ENCODE results near the gene F12. TPM values are rescaled to one million over a fixed set of nuclear protein-coding genes. Genes with fewer than 3 reads are reported as not detected.

Gene F12
- polyA plus RNA-seq, 1 donor from 2014 or later = 0.78 TPM

DNA sequence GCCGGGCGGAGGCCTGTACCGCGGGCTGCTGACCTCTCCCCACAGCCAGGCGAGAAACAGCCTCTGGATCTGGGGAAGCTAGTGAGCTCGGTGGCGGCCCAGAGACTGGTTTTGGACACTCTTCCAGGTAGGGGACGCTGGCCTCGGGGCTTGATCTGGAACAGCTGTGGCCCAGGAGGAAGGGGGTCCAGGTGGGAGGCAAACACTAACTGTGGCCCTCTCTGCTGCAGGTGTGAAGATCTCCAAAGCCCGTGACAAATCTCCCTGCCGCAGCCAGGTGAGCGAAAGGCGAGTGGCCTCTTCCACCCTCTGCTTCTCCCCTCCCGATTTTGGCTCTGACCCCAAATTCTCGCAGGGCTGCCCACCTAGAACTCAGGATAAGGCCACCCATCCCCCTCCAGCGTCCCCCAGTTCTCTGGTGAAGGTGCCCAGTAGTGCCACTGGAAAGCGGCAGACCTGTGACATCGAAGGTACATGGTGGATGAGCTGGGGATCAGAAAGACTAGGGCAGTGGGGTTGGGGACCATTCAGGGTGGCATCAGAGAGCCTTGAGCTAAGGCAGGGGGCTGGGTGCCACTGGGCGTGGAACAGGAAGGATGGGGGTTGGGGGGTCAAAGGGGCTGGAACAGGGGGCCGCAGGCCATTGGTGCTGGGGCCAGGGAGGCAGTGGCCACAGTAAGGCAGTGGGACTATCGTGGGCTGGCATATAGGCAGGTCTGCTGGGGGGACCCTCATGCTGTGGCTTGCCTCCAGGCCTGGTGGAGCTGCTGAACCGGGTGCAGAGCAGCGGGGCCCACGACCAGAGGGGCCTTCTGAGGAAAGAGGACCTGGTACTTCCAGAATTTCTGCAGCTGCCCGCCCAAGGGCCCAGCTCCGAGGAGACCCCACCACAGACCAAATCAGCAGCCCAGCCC, 38.0 kb downstream of the F12 start:
- Mint-ChIP-seq H3K27ac (peak overlapping the region in 1 of 3 donors; percentile 91), H3K36me3 (peaks cover 7% of the 10 kb centered on the region), H3K4me3 (peak overlapping the region in 1 of 4 donors; percentile 65), H3K27me3 (no peaks in the 10 kb centered on the region), H3K9me3 (no peaks in the 10 kb centered on the region), H3K4me1 (peaks cover 8 to 52% (median 23%) of the 10 kb centered on the region in 3 donors)

DNA sequence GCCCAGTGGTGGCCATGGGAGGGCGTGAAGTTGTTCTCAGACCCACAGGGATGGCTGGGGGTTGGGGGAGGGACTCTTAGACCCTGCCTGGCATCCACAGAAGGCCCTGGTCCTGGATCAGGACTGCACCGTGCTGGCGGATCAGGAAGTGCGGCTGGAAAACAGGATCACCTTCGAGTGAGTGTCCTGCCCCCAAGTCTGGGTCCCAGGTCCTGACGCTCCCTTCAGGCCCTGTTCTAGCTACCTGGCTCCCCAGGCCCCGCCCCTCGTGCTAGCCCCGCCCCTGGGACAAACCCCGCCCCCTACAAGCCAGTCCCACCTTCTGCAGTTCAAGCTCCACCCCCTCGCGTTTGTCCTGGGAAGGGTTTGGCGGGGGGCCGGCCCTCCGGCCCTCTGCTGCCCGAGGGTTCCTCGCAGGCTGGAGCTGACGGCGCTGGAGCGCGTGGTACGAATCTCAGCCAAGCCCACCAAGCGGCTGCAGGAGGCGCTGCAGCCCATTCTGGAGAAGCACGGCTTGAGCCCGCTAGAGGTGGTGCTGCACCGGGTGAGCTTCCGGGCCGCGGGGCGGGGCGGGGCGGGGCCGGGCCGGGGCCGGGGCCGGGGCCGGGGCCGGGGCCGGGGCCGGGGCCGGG, 38.8 kb downstream of the F12 start:
- Mint-ChIP-seq H3K9me3 (no peaks in the 10 kb centered on the region), H3K4me1 (peaks cover 8 to 47% (median 26%) of the 10 kb centered on the region in 3 donors), H3K36me3 (peaks cover 7% of the 10 kb centered on the region), H3K4me3 (no peak overlapping the region), H3K27me3 (no peaks in the 10 kb centered on the region), H3K27ac (no peak overlapping the region)

DNA sequence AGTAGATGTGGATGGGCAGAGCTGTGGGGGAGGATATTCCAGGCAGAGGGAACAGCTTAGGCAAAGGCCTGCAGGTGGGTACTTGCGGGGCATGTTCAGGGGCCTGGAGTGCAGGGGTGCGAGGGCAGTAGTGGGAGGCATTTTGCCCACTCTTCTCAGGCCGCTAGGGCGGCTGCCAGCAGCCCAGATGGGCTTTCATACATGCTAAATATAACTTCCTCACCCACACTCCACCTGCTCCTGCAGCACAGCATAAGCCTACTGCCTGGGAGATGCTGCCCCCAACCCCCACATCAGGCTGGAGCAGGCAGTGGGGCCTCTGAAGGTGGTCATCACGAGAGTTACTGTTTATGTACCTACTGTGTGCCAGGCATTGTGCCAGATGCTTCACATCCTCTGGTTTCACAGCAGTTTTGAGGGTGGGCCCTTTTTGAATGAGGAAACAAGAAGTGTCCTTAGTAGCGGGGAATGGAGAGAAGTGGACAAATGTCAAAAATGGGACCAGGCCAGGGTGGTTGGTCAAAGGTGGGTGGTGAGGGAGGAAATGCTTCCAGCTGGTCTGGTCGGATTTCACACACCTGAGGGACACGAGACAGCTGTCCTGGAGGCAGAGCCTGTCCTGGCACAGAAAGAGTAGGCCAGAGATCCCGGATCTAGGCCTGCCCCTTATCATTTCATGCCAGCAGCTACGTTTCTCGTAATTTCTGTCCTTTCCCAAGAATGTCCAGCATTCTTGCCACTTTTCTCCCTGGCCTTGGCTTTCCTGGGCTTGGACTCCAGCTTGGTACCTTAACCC, 39.5 kb downstream of the F12 start:
- H3K27ac Mint-ChIP-seq = peak overlapping the region in 2 of 3 donors; percentile 68 to 71
- H3K4me1 Mint-ChIP-seq = peaks cover 8 to 39% (median 25%) of the 10 kb centered on the region in 3 donors
- H3K27me3 Mint-ChIP-seq = no peaks in the 10 kb centered on the region
- peak overlapping the region in 3 of 4 donors; percentile 28 to 32 (median 28) for H3K4me3 Mint-ChIP-seq
- H3K36me3 Mint-ChIP-seq = peaks cover 7% of the 10 kb centered on the region
- H3K9me3 Mint-ChIP-seq = no peaks in the 10 kb centered on the region

DNA sequence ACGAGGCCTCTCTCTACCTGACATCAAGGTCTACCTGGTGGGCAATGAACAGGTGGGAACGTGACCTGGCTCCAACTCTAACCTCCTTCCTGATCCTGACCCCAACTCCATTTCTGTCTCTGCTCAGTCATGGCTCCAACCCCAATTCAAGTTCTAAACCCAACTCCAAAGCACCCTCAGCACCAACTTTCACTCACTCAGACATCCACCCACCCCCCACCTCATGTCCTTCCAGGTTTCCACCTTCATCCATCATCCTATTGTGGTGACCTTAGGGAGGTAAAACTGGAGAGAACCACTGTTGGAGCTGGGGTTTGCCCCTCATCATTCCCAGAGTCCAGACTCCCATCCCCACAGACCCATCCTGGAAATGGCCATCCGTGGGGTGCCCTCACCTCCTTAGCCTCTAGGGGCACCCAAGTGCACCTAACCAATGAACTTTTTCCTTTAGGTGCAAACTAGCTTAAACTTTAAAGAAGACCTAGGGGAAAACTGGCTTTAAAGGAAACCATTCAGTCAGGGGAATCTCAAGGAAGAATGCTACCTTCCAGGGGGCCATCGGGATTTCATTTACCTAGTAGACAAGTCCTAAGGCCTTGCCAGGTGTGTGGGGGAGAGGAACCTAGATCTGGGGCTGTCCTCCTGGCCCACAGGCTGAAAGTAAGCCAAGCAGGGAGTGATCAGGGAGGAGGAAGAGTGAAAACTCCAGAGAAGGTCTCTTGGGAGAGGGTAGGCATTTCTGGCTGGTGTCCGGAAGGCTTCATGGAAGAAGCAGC, 40.3 kb downstream of the F12 start:
- peaks cover 7% of the 10 kb centered on the region for H3K36me3 Mint-ChIP-seq
- H3K27ac Mint-ChIP-seq = peak overlapping the region; percentile 68 to 89 (median 71)
- no peaks in the 10 kb centered on the region for H3K27me3 Mint-ChIP-seq
- H3K9me3 Mint-ChIP-seq = no peaks in the 10 kb centered on the region
- H3K4me1 Mint-ChIP-seq = peaks cover 8 to 39% (median 26%) of the 10 kb centered on the region in 3 donors
- peak overlapping the region in 2 of 4 donors; percentile 28 to 51 for H3K4me3 Mint-ChIP-seq

DNA sequence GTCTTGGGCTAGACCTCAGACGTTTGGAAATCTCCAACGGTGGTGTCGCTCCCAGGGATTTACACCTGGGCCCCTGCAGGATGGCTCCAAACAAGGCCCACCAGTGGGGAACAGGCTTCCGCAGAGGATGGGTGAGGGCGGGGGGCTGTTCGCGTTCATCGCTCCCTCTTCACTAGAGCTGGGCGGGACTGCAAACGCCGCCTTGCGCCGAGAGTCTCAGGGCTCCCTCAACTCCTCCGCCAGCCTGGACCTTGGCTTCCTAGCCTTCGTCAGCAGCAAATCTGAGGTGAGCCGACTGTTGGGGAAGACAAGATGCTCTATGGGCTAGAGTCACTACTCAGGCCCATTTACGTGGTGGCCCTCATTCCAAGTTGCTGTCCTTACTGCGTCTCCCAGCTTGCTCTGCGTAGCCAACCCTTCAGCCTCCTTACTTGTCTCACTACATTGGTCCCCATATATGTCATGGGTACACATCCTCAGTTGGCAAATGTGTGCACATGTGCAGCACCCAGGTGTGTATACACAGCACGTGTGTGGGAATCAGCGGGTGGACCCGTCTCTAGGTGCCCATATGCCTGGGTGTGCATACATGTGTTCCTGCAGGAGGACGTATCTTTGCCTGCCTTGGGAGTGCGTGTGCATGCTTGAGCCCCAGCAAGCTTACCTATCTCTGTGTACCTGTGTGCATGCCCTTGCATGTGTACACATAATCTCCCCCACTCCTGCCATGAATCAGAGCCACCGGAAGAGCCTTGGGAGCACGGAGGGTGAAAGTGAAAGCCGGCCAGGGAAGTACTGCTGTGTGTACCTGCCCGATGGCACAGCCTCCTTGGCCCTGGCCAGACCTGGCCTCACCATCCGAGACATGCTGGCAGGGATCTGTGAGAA, 41.1 kb downstream of the F12 start:
- H3K27ac Mint-ChIP-seq = peak overlapping the region in 2 of 3 donors; percentile 68 to 89
- no peaks in the 10 kb centered on the region for H3K27me3 Mint-ChIP-seq
- peaks cover 7% of the 10 kb centered on the region for H3K36me3 Mint-ChIP-seq
- H3K9me3 Mint-ChIP-seq = no peaks in the 10 kb centered on the region
- peaks cover 8 to 40% (median 23%) of the 10 kb centered on the region in 3 donors for H3K4me1 Mint-ChIP-seq
- peak overlapping the region in 1 of 4 donors; percentile 38 for H3K4me3 Mint-ChIP-seq

DNA sequence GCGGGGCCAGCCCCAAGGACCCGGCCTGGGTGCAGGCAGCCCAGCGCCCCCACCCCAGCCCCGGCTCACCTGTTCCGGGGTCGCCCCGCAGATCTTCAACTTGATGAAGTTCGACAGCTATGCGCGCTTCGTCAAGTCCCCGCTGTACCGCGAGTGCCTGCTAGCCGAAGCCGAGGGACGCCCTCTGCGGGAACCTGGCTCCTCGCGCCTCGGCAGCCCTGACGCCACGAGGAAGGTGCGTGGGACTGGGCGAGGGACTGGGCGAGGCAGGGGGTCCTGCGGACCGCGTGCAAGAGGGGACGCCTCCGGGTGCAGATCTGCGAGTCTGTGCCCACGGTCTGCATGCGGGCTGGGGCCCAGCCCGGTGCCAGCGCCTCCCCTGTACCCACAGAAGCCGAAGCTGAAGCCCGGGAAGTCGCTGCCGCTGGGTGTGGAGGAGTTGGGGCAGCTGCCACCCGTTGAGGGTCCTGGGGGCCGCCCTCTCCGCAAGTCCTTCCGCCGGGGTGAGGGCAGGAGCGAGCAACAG, 42.0 kb downstream of the F12 start:
- no peaks in the 10 kb centered on the region for H3K27me3 Mint-ChIP-seq
- peaks cover 7% of the 10 kb centered on the region for H3K36me3 Mint-ChIP-seq
- peaks cover 8 to 33% (median 25%) of the 10 kb centered on the region in 3 donors for H3K4me1 Mint-ChIP-seq
- H3K9me3 Mint-ChIP-seq = no peaks in the 10 kb centered on the region
- no peak overlapping the region for H3K4me3 Mint-ChIP-seq
- H3K27ac Mint-ChIP-seq = no peak overlapping the region

DNA sequence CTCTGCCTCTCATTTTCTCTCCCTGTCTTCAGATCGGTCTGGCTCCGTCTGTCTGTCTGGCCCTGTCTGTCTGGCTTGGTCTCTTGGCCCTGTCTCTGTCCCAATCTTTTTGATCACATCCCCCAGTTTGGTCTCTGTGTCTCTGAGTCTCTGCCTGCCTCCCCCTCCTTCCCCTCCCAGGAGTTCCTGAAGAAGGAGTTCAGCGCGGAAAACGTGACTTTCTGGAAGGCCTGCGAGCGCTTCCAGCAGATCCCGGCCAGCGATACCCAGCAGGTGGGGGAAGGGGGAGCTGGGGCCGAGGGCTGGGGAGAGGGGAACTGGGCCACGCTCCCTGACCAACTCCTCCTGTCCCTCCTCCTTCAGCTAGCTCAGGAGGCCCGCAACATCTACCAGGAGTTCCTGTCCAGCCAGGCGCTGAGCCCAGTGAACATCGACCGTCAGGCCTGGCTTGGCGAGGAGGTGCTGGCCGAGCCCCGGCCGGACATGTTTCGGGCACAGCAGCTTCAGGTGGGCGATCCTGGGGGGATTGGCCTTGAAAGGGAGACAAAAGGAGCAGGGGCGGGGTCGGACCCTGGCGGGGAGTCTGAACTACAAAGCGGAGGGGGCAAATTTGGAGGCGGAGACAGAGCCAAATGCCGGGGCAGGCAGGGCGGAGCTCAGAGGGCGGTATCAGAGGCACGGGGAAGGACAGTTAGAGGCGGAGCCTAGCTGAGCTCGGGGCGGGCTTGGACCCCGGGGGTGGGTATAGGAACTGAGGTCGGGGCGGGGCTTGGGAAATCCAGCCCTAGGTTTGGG, 42.6 kb downstream of the F12 start:
- Mint-ChIP-seq H3K36me3 (peaks cover 7% of the 10 kb centered on the region), H3K4me3 (peak overlapping the region in 2 of 4 donors; percentile 28 to 42), H3K27me3 (no peaks in the 10 kb centered on the region), H3K9me3 (no peaks in the 10 kb centered on the region), H3K4me1 (peaks cover 14 to 34% (median 32%) of the 10 kb centered on the region in 3 donors), H3K27ac (no peak overlapping the region)

DNA sequence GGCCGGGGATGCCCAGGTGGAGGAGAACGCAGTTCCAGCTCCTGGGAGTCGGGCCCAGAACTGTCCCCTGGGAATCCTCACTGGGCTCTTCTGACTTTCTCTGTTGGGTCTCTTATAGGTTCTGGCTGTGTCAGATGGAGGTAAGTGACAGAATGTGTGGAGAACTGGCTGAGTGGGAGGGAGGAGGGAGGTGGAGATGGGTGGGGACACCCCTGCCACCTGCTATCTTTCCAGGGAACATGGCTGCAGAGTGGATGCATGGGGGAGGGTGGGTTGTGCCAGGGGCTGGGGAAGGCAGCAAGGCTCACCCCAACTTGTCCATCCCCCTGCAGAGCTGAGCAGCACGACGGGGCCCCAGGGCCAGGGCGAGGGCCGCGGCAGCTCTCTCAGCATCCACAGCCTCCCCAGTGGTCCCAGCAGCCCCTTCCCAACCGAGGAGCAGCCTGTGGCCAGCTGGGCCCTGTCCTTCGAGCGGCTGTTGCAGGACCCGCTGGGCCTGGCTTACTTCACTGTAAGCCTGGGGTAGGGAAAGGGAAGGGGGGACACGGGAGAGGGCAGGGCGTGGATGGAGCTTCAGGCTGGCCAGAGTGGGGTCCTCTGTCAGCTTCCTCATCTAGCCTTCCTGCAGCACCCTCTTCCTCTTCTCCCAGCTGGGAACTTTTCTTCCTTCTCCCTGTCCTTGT, 43.4 kb downstream of the F12 start:
- H3K27ac Mint-ChIP-seq = peak overlapping the region in 2 of 3 donors; percentile 27 to 51

DNA sequence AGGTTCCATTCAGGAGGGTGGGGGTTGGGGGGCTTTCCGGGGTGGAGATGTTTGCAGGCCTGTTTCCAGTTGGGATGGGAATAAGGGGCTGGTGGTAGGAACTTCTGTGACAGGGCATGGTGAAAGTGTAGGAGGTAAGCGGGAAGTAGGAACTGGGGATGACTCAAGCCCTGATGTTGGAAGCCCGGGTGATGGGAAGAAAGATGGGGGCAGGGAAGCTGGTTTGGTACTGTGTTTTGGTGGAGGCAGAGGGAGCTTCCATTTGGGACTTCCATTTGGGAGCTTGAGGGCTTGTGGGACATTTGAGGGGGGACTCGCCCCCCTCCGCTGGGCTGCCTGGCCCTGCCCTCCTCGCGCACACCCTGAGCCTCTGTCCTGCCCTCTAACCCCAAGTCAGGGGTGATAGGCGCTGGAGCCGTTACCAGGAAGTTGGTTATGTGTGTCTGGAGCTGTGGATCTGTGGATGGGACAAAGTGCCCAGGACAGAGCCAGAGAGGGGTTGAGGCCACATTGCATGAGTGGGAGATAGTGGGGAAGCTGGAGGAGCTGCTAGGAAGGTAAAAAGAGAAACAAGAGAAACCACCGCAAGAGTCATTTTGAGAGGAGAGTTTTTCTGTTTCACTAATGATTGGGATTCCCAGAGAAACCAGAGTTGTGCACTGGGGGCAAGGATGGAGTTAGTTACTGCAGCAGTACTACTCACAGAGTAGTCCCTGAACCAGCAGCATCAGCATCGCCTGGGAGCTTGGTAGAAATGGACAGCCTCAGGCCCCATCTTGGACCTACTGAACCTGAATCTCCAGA, 45.0 kb downstream of the F12 start:
- peaks cover 20 to 46% (median 39%) of the 10 kb centered on the region in 3 donors for H3K4me1 Mint-ChIP-seq
- peak overlapping the region in 1 of 3 donors; percentile 53 for H3K27ac Mint-ChIP-seq
- no peaks in the 10 kb centered on the region for H3K9me3 Mint-ChIP-seq
- peak overlapping the region in 2 of 4 donors; percentile 63 to 75 for H3K4me3 Mint-ChIP-seq
- H3K27me3 Mint-ChIP-seq = no peaks in the 10 kb centered on the region
- H3K36me3 Mint-ChIP-seq = peaks cover 7% of the 10 kb centered on the region

More for the DNA sequence above, 43.4 kb downstream of the F12 start:
- Mint-ChIP-seq H3K36me3 (peaks cover 7% of the 10 kb centered on the region), H3K9me3 (no peaks in the 10 kb centered on the region), H3K4me1 (peaks cover 18 to 36% (median 34%) of the 10 kb centered on the region in 3 donors), H3K4me3 (peak overlapping the region in 1 of 4 donors; percentile 42), H3K27me3 (no peaks in the 10 kb centered on the region)

DNA sequence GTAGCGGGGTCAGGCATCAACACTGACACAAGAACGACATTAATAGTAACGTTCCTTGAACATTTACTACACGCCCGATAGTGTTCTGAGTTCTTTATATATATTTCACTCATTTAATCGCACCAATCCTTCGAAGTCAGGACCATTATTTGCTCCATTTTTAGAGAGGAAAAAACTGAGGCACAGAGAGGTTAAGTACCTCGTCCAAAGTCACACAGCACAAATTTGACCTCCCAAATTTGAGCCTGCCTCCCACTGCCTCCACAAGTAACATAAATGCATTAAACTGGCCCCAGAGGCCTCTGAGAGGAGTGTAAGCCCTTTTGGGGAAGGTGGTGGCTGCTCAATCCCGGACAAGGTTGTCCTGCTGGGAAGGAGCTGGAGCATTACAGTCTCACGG, 45.8 kb downstream of the F12 start:
- Mint-ChIP-seq H3K27me3 (no peaks in the 10 kb centered on the region), H3K36me3 (peaks cover 3% of the 10 kb centered on the region), H3K4me1 (peaks cover 15 to 47% (median 41%) of the 10 kb centered on the region in 3 donors), H3K9me3 (no peaks in the 10 kb centered on the region), H3K27ac (no peak overlapping the region), H3K4me3 (peak overlapping the region; percentile 47 to 94 (median 76))

All from IgD-negative memory B cell (primary cell).